Kidney epithelial cell (primary cell): Measurements from ENCODE around the gene ASB5. TPM values are rescaled to one million over a fixed set of nuclear protein-coding genes. Genes with fewer than 3 reads are reported as not detected.

Experiments
- DNase-seq: peaks from one replicate; pipeline ENCODE4 v3.0.0-alpha.2; 2010; ENCODE audit warnings: low read depth
- H3K27me3 ChIP-seq: 2 replicates; pipeline ENCODE4 v1.6.0; 2011; ENCODE audit warnings: low read length; ENCODE audit not compliant: control insufficient read depth, insufficient read depth
- H3K36me3 ChIP-seq: 2 replicates; pipeline ENCODE4 v1.5.1; 2011; ENCODE audit warnings: low read length; ENCODE audit not compliant: control insufficient read depth, insufficient read depth
- H3K4me3 ChIP-seq: 2 replicates; pipeline ENCODE4 v1.5.1; 2011; ENCODE audit warnings: low read depth, mild to moderate bottlenecking, control low read depth, low read length
- total RNA-seq: library from RNA; depleted of rRNA; stranded (reverse); fragments of >200 nt; gene quantifications from 2 replicates; pipeline ENCODE4 v1.2.3, GENCODE V29; 2015
- TF ChIP-seq, protein P1 (sequence below): IDR thresholded peaks from 2 replicates; pipeline ENCODE4 v1.5.1; 2011; ENCODE audit warnings: mild to moderate bottlenecking, moderate library complexity, low read length, control low read depth, inconsistent platforms; ENCODE audit not compliant: insufficient read depth, poor library complexity, severe bottlenecking

Gene ASB5
- total RNA-seq, 1 donor from 2014 or later = not detected

DNA sequence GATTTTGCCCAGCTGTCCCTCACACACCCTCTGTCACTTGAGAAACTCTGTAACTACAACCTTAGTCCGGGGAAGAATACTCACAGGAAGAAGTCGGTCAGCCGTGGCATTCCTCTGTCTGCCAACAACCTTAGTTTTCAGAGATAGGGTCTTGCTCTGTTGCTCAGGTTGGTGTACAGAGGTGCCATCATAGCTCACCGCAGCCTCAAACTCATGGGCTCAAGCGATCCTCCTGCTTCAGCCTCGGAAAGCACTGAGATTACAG lies 38.6 kb upstream of the ASB5 start:
- DNase-seq = no peak
- Histone ChIP-seq H3K36me3 (no peaks in the 10 kb centered on the region), H3K27me3 (no peaks in the 10 kb centered on the region), H3K4me3 (no peak overlapping the region)
- TF ChIP-seq, protein P1, sequence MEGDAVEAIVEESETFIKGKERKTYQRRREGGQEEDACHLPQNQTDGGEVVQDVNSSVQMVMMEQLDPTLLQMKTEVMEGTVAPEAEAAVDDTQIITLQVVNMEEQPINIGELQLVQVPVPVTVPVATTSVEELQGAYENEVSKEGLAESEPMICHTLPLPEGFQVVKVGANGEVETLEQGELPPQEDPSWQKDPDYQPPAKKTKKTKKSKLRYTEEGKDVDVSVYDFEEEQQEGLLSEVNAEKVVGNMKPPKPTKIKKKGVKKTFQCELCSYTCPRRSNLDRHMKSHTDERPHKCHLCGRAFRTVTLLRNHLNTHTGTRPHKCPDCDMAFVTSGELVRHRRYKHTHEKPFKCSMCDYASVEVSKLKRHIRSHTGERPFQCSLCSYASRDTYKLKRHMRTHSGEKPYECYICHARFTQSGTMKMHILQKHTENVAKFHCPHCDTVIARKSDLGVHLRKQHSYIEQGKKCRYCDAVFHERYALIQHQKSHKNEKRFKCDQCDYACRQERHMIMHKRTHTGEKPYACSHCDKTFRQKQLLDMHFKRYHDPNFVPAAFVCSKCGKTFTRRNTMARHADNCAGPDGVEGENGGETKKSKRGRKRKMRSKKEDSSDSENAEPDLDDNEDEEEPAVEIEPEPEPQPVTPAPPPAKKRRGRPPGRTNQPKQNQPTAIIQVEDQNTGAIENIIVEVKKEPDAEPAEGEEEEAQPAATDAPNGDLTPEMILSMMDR = no peak

DNA sequence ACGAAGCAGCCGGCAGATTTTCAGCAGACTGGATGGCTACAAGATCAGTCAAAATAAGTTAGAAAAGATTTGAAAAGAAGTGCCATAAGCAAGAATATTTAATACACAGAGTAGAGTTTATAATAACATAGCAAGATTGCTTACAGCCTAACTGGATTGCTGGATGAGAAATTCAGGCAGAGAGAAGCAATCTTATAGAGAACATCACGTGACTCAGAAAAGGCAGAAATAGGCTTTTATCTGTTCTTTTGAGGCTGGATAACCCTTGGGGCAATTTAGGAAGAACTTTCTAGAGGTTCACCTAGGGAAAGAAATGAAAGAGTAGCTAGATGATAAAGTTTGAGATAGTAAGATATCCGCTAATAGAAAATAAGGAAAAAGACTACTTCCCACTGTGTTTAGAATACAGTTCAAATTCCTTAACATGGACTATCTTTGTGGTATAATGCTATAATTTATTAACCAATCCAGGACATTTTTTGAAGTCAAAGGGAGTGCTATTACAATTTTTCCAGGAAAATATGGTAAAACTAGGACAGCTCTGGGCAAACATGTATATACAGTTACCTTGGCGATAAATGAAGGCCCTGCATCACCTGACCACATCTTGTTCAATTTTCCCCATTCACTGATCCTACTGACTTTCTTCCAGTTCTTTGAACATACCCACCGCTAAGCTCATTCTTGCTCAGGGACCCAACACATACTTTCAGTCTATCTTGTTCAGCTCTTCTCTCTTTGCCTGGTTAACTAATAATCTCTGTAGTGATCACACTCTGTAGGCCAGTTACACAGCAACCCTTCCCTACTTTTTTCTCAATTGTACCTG lies 38.0 kb upstream of the ASB5 start:
- Histone ChIP-seq H3K36me3 (no peaks in the 10 kb centered on the region), H3K4me3 (no peak overlapping the region), H3K27me3 (no peaks in the 10 kb centered on the region)
- TF ChIP-seq, protein P1 = no peak
- no peak for DNase-seq

- no peak for DNase-seq
- TF ChIP-seq, protein P1 = no peak
- Histone ChIP-seq H3K36me3 (no peaks in the 10 kb centered on the region), H3K27me3 (no peaks in the 10 kb centered on the region), H3K4me3 (no peak overlapping the region)
Measured at GRCh38 chr4:176303938-176304337, 34.9 kb upstream of the ASB5 start.

GRCh38 chr4:176302283-176303275 lies 33.6 kb upstream of the ASB5 start:
- H3K4me3 ChIP-seq = no peak overlapping the region
- no peaks in the 10 kb centered on the region for H3K36me3 ChIP-seq
- DNase-seq = peak; percentile 65
- no peaks in the 10 kb centered on the region for H3K27me3 ChIP-seq
- TF ChIP-seq, protein P1 = no peak

DNA sequence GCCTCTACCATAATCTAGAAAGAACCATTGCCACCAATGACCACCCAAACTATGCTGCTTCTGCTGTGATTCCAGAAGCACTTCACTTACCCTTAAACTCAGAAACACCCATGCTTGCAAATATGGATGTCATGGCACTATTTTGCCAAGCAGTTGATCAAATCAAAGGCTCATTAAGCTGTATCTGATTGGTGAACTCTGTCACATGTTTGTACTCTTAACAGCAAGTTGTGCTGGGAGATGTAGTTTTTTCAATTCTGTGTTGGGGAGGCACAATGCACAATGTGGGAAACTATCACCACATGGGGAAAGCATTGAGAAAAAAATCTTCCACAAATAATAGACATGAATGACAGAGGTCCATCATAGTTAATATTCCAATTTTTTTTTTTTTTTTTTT lies 31.5 kb upstream of the ASB5 start:
- TF ChIP-seq, protein P1 = no peak
- Histone ChIP-seq H3K27me3 (no peaks in the 10 kb centered on the region), H3K36me3 (no peaks in the 10 kb centered on the region), H3K4me3 (no peak overlapping the region)
- no peak for DNase-seq
